OCI-LY7 (cell line): ENCODE measurements around the gene USP34. TPM values are rescaled to one million over a fixed set of nuclear protein-coding genes. Genes with fewer than 3 reads are reported as not detected.
A peak's percentile ranks its signal among the peaks of the same experiment; 100 is the strongest.

ENCODE experiments used
- BruUV-seq: library from RNA; stranded (reverse); fragments of 400-500 nt; replicated peaks from 2 replicates; lab custom pipeline; 2021; lab: Mats Ljungman, UMichigan
- CTCF ChIA-PET: fragments of 300-600 bp; sonication (Branson Sonifier 250); formaldehyde crosslinking; loops from one replicate; lab custom pipeline; 2022; ENCODE audit warnings: antibody characterized with exemption; ENCODE audit not compliant: unreplicated experiment; lab: Charles Lee
- POLR2A ChIA-PET: fragments of 300-600 bp; sonication (Branson Sonifier 250); formaldehyde crosslinking; loops from one replicate; lab custom pipeline; 2022; ENCODE audit warnings: antibody characterized with exemption; lab: Charles Lee
- DNase-seq: peaks from one replicate; pipeline ENCODE4 v3.0.0-alpha.2; 2015; ENCODE audit warnings: low spot score
- H2AFZ ChIP-seq: fragments of 200-600 bp; sonication (generic), shearing (Covaris generic); 2 replicates; pipeline ENCODE4 v1.6.1; 2014; ENCODE audit warnings: mild to moderate bottlenecking, antibody characterized with exemption, low read length, moderate library complexity
- H3K27ac ChIP-seq: fragments of 200-600 bp; sonication (generic); 2 replicates; pipeline ENCODE4 v1.5.1; 2014; ENCODE audit warnings: mixed run types, low read depth, mild to moderate bottlenecking, moderate library complexity, low read length, inconsistent platforms; ENCODE audit not compliant: poor library complexity, severe bottlenecking
- H3K36me3 ChIP-seq: fragments of 200-600 bp; sonication (generic); 2 replicates; pipeline ENCODE4 v1.6.1; 2014; ENCODE audit warnings: mild to moderate bottlenecking, antibody characterized with exemption, low read length, moderate library complexity, mixed read lengths; ENCODE audit not compliant: insufficient read depth
- H3K4me1 ChIP-seq: fragments of 200-600 bp; sonication (generic); 2 replicates; pipeline ENCODE4 v1.5.1; 2014; ENCODE audit warnings: mild to moderate bottlenecking, low read length; ENCODE audit not compliant: insufficient read depth, poor library complexity, severe bottlenecking
- H3K4me2 ChIP-seq: fragments of 200-600 bp; sonication (generic); 2 replicates; pipeline ENCODE4 v1.6.1; 2014; ENCODE audit warnings: mild to moderate bottlenecking, low read length
- H3K4me3 ChIP-seq: fragments of 200-600 bp; sonication (generic); 2 replicates; pipeline ENCODE4 v1.5.1; 2014; ENCODE audit warnings: mild to moderate bottlenecking, low read depth, low read length; ENCODE audit not compliant: poor library complexity, severe bottlenecking
- H3K79me2 ChIP-seq: fragments of 200-600 bp; sonication (generic); 2 replicates; pipeline ENCODE4 v1.6.1; 2016; ENCODE audit warnings: low read depth, mild to moderate bottlenecking, low read length, moderate library complexity, mixed read lengths; ENCODE audit not compliant: insufficient read depth
- H3K9me2 ChIP-seq: fragments of 200-600 bp; sonication (generic); 2 replicates; pipeline ENCODE4 v1.6.1; 2016; ENCODE audit warnings: mild to moderate bottlenecking, low read length, mixed read lengths; ENCODE audit not compliant: insufficient read depth
- H3K9me3 ChIP-seq: fragments of 200-600 bp; sonication (generic); 2 replicates; pipeline ENCODE4 v1.6.1; 2014; ENCODE audit warnings: mild to moderate bottlenecking, mixed run types, low read length, mixed read lengths
- H4K20me1 ChIP-seq: fragments of 200-600 bp; sonication (generic); 2 replicates; pipeline ENCODE4 v1.6.1; 2014; ENCODE audit warnings: mild to moderate bottlenecking, antibody characterized with exemption, low read length, moderate library complexity, mixed read lengths; ENCODE audit not compliant: insufficient read depth
- CTCF ChIP-seq: fragments of 200-600 bp; sonication (generic); conservative IDR thresholded peaks from 2 replicates; pipeline ENCODE4 v1.5.1; 2014; ENCODE audit warnings: mild to moderate bottlenecking, antibody characterized with exemption, low read length, moderate library complexity, mixed read lengths
- EZH2phosphoT487 ChIP-seq: fragments of 200-600 bp; sonication (generic); IDR thresholded peaks from 2 replicates; pipeline ENCODE4 v1.6.1; 2018; ENCODE audit warnings: low read depth, borderline replicate concordance, mild to moderate bottlenecking, mixed run types, antibody characterized with exemption, low read length, moderate library complexity, mixed read lengths
- intact Hi-C: fragments of 100-400 bp; cut with micrococcal nuclease; formaldehyde crosslinking; loops from one replicate; pipeline ENCODE4 v1.10.0; 2022; ENCODE audit not compliant: unreplicated experiment
- total RNA-seq, 2 experiments: library from RNA; depleted of rRNA in 1 of 2; stranded (reverse); fragments of >200 nt in 1 of 2; shearing (Covaris generic) in 1 of 2; gene quantifications; 2 replicates each; pipeline ENCODE4 v1.2.3, GENCODE V29; 2014 to 2022

The USP34 gene
- total RNA-seq, 2 experiments from 2014 or later: 192 to 344 TPM

GRCh38 chr2:61244694-61245093 lies 226.2 kb downstream of the USP34 start:
- Histone ChIP-seq H3K9me3 (no peaks in the 10 kb centered on the region), H3K4me3 (no peak overlapping the region), H3K9me2 (no peaks in the 10 kb centered on the region), H3K4me2 (no peak overlapping the region), H3K4me1 (no peaks in the 10 kb centered on the region), H4K20me1 (no peaks in the 10 kb centered on the region), H3K36me3 (peaks cover 95% of the 10 kb centered on the region), H3K27ac (no peak overlapping the region), H2AFZ (no peak overlapping the region), H3K79me2 (no peaks in the 10 kb centered on the region)
- DNase-seq: no peak
- POLR2A ChIA-PET: interaction anchor here (0.6 to 0.9 kb wide), 5 partner anchors 13 to 525 kb away, joined by 3 to 6 read pairs (median 3); no protein-coding TSS in a partner anchor
- intact Hi-C loops: no loop called here
- TSS peak; percentile 13 for BruUV-seq
- CTCF ChIA-PET: no interaction called here
- TF ChIP-seq CTCF (no peak), EZH2phosphoT487 (no peak)

GRCh38 chr2:61241266-61241665 lies 229.6 kb downstream of the USP34 start:
- Histone ChIP-seq H3K4me2 (no peak overlapping the region), H3K4me1 (no peaks in the 10 kb centered on the region), H3K4me3 (no peak overlapping the region), H3K9me3 (no peaks in the 10 kb centered on the region), H4K20me1 (no peaks in the 10 kb centered on the region), H3K36me3 (peaks cover 95% of the 10 kb centered on the region), H3K79me2 (no peaks in the 10 kb centered on the region), H3K27ac (no peak overlapping the region), H2AFZ (no peak overlapping the region), H3K9me2 (no peaks in the 10 kb centered on the region)
- CTCF ChIA-PET: no interaction called here
- POLR2A ChIA-PET: interaction anchor here (0.7 kb wide), 1 partner anchor 268 kb away, joined by 3 read pairs; no protein-coding TSS in a partner anchor
- no TSS peak for BruUV-seq
- intact Hi-C loops: no loop called here
- TF ChIP-seq CTCF: no peak
- no peak for TF ChIP-seq EZH2phosphoT487
- no peak for DNase-seq

GRCh38 chr2:61238219-61239012 lies 232.5 kb downstream of the USP34 start:
- intact Hi-C loops: no loop called here
- no peaks in the 10 kb centered on the region for H3K4me1 ChIP-seq
- H3K36me3 ChIP-seq: peaks cover 95% of the 10 kb centered on the region
- DNase-seq: no peak
- H3K4me3 ChIP-seq: no peak overlapping the region
- no peaks in the 10 kb centered on the region for H3K9me2 ChIP-seq
- TF ChIP-seq EZH2phosphoT487: no peak
- TF ChIP-seq CTCF: no peak
- H3K27ac ChIP-seq: no peak overlapping the region
- ChIA-PET CTCF (no interaction called here), POLR2A (interaction anchor here (0.6 to 1.1 kb wide), 2 partner anchors 30 to 46 kb away, joined by 3 read pairs; no protein-coding TSS in a partner anchor)
- H4K20me1 ChIP-seq: no peaks in the 10 kb centered on the region
- no peak overlapping the region for H3K4me2 ChIP-seq
- no peaks in the 10 kb centered on the region for H3K9me3 ChIP-seq
- no peak overlapping the region for H2AFZ ChIP-seq
- H3K79me2 ChIP-seq: no peaks in the 10 kb centered on the region
- no TSS peak for BruUV-seq
